KG1 (cell line): ENCODE measurements around the gene TRIM44.
A peak's percentile ranks its signal among the peaks of the same experiment; 100 is the strongest.
"Not testable (repeated sequence)": the region's sequence is repeated elsewhere in the genome, so short reads cannot be mapped to it uniquely, and the experiment has no call there.

Experiments used
- DNase-seq: peaks from one replicate; lab custom pipeline; 2025; lab: John Stamatoyannopoulos, UW

Gene TRIM44

GRCh38 chr11:35633827-35634423, 28.6 kb upstream of the TRIM44 start:
- DNase-seq = no peak

- DNase-seq = no peak
Measured at GRCh38 chr11:35635933-35636332, 26.6 kb upstream of the TRIM44 start.

- DNase-seq = no peak
Measured at GRCh38 chr11:35639591-35640179, 22.9 kb upstream of the TRIM44 start.

GRCh38 chr11:35641171-35641897, 21.2 kb upstream of the TRIM44 start:
- DNase-seq = no peak

GRCh38 chr11:35641964-35642363, 20.6 kb upstream of the TRIM44 start:
- no peak for DNase-seq

- no peak for DNase-seq
Measured at GRCh38 chr11:35647421-35648093, 15.0 kb upstream of the TRIM44 start.

GRCh38 chr11:35650006-35650405, 12.6 kb upstream of the TRIM44 start:
- no peak for DNase-seq

- no peak for DNase-seq
Measured at GRCh38 chr11:35650467-35650866, 12.1 kb upstream of the TRIM44 start.

GRCh38 chr11:35651263-35651662, 11.3 kb upstream of the TRIM44 start:
- DNase-seq = no peak

GRCh38 chr11:35652786-35653185, 9.8 kb upstream of the TRIM44 start:
- not testable (repeated sequence) for DNase-seq

GRCh38 chr11:35654711-35655110, 7.9 kb upstream of the TRIM44 start:
- no peak for DNase-seq

- no peak for DNase-seq
Measured at GRCh38 chr11:35655254-35655653, 7.3 kb upstream of the TRIM44 start.

- no peak for DNase-seq
Measured at GRCh38 chr11:35655856-35656255, 6.7 kb upstream of the TRIM44 start.

GRCh38 chr11:35658020-35658948, 4.3 kb upstream of the TRIM44 start:
- DNase-seq = no peak

- no peak for DNase-seq
Measured at GRCh38 chr11:35661534-35661933, 1.0 kb upstream of the TRIM44 start.

- DNase-seq = peak; percentile 81
Measured at GRCh38 chr11:35662061-35662648, 420 bp upstream of the TRIM44 start.

- DNase-seq = no peak
Measured at GRCh38 chr11:35663408-35663702, 780 bp downstream of the TRIM44 start.

GRCh38 chr11:35664977-35665441, 2.4 kb downstream of the TRIM44 start:
- DNase-seq = no peak

- no peak for DNase-seq
Measured at GRCh38 chr11:35667257-35667656, 4.7 kb downstream of the TRIM44 start.

- not testable (repeated sequence) for DNase-seq
Measured at GRCh38 chr11:35668350-35668749, 5.8 kb downstream of the TRIM44 start.

GRCh38 chr11:35671396-35672127, 9.0 kb downstream of the TRIM44 start:
- no peak for DNase-seq
